Tibial nerve (tissue), 4 donors: ENCODE measurements around the gene CAMKMT. TPM values are rescaled to one million over a fixed set of nuclear protein-coding genes. Genes with fewer than 3 reads are reported as not detected.

Source experiments
- DNase-seq, 2 donors: peaks; one replicate each; pipeline ENCODE4 v3.0.0-alpha.2; 2019; ENCODE audit warnings: low spot score in 2 of 2
- H3K27ac ChIP-seq, 4 donors: fragments of 200-600 bp; sonication (generic) in 3 of 4; one replicate each; pipeline ENCODE4 v1.5.1; 2017 to 2019; ENCODE audit warnings: mild to moderate bottlenecking in 1 of 4
- H3K27me3 ChIP-seq, 2 donors: fragments of 200-600 bp; sonication (generic) in 1 of 2; one replicate each; pipeline versions ENCODE4 v1.5.1 to v1.6.0; 2017 to 2019
- H3K36me3 ChIP-seq, 3 donors: fragments of 200-600 bp; sonication (generic); one replicate each; pipeline ENCODE4 v1.5.1; 2018 to 2019
- H3K4me1 ChIP-seq, 4 donors: fragments of 200-600 bp; sonication (generic) in 3 of 4; one replicate each; pipeline ENCODE4 v1.5.1; 2017 to 2019
- H3K4me3 ChIP-seq, 4 donors: fragments of 200-600 bp; sonication (generic) in 3 of 4; one replicate each; pipeline ENCODE4 v1.5.1; 2017 to 2019; ENCODE audit warnings: mild to moderate bottlenecking in 1 of 4, moderate library complexity in 1 of 4
- H3K9me3 ChIP-seq, 4 donors: fragments of 200-600 bp; sonication (generic) in 3 of 4; one replicate each; pipeline ENCODE4 v1.5.1; 2017 to 2019
- EP300 ChIP-seq, 2 donors: sonication (generic); formaldehyde crosslinking; IDR thresholded peaks; one replicate each; pipeline ENCODE4 v1.6.1; 2017; ENCODE audit warnings: antibody characterized with exemption in 2 of 2, mild to moderate bottlenecking in 1 of 2
- POLR2A ChIP-seq, 2 donors: fragments of 450-650 bp; IDR thresholded peaks; one replicate each; pipeline ENCODE4 v1.6.1; 2017; ENCODE audit warnings: antibody characterized with exemption in 2 of 2, mild to moderate bottlenecking in 2 of 2, moderate library complexity in 2 of 2
- WGBS, 2 donors: methylation state at CpG; one replicate each; pipeline ENCODE4 v1.1.5; 2018; 5-methylcytosine and 5-hydroxymethylcytosine counted together
- total RNA-seq, 4 donors: library from RNA; depleted of rRNA; stranded (reverse); fragments of >200 nt; gene quantifications; one replicate each; pipeline ENCODE4 v1.1.0, GENCODE V29; 2016
- TF ChIP-seq, protein P1 (sequence below), 5 experiments: fragments of 200-600 bp in 3 of 5; fragments of 450-650 bp in 2 of 5; sonication (generic) in 3 of 5; IDR thresholded peaks; one replicate each; pipeline ENCODE4 v1.5.1; 2016 to 2019; ENCODE audit warnings: antibody characterized with exemption in 5 of 5, mild to moderate bottlenecking in 3 of 5, moderate library complexity in 2 of 5

The CAMKMT gene
- total RNA-seq, 4 donors from 2014 or later: 8.4 to 14.1 (median 9.7) TPM

DNA sequence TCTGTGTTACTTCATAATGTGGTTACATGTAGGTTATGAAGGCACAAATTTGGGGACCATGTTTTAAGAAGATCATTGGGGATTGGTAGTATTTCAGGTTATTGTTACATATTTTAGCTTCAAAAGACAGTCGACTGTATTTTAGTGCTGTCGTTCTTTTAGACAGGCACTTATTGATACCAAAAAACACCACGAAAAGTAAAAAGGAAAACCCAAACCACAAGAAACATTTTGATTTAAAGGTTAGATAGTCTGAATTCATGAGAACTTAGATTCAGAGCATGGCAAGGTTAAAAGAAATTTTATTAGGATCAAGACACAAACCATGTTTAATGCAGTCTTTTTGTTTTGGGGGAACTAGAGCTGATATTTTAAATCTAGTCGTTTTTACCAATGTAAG is 209.0 kb downstream of the CAMKMT start:
- WGBS, 2 donors: 84 to 87% methylated on average over 4 of the region's 4 CpGs
- no peaks in the 10 kb centered on the region for H3K9me3 ChIP-seq
- DNase-seq: no peak
- no peaks in the 10 kb centered on the region for H3K27me3 ChIP-seq
- H3K4me3 ChIP-seq: no peak overlapping the region
- no peaks in the 10 kb centered on the region for H3K4me1 ChIP-seq
- no peak overlapping the region for H3K27ac ChIP-seq
- TF ChIP-seq EP300 (IDR thresholded peaks at IDR 0.05) (no peak), POLR2A (IDR thresholded peaks at IDR 0.05) (no peak)
- TF ChIP-seq, protein P1, sequence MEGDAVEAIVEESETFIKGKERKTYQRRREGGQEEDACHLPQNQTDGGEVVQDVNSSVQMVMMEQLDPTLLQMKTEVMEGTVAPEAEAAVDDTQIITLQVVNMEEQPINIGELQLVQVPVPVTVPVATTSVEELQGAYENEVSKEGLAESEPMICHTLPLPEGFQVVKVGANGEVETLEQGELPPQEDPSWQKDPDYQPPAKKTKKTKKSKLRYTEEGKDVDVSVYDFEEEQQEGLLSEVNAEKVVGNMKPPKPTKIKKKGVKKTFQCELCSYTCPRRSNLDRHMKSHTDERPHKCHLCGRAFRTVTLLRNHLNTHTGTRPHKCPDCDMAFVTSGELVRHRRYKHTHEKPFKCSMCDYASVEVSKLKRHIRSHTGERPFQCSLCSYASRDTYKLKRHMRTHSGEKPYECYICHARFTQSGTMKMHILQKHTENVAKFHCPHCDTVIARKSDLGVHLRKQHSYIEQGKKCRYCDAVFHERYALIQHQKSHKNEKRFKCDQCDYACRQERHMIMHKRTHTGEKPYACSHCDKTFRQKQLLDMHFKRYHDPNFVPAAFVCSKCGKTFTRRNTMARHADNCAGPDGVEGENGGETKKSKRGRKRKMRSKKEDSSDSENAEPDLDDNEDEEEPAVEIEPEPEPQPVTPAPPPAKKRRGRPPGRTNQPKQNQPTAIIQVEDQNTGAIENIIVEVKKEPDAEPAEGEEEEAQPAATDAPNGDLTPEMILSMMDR (IDR thresholded peaks at IDR 0.05): no peak
- no peaks in the 10 kb centered on the region for H3K36me3 ChIP-seq

DNA sequence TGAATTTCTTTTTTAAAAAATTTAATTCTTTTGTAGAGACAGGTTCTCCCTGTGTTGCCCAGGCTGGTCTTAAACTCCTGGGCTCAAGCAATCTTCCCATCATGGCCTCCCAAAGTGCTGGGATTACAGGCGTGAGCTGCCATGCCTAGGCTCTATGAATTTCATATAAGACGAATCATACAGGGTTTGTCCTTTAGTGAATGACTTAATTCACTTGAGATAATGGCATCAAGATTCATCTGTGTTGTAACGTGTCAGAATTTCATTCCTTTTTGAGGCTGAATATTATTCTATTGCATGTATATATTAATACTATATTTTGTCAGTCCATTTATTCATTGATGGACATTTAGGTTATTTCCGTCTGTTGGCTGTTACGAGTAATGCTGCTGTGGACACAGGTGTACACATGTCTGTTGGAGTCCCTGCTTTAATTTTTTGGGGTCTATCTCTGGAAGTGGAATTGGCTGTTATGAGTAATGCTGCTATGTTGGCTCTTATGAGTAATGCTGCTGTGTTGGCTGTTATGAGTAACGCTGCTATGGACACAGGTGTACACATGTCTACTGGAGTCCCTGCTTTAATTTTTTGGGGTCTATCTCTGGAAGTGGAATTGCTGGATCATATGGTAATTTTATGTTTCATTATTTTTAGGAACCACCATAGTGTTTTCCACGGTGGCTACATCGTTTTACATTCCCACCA is 210.6 kb downstream of the CAMKMT start:
- no peak for DNase-seq
- Histone ChIP-seq H3K9me3 (no peaks in the 10 kb centered on the region), H3K27ac (no peak overlapping the region), H3K4me1 (no peaks in the 10 kb centered on the region), H3K36me3 (no peaks in the 10 kb centered on the region), H3K4me3 (no peak overlapping the region), H3K27me3 (no peaks in the 10 kb centered on the region)
- WGBS, 2 donors: 87 to 93% methylated on average over 8 of the region's 8 CpGs
- TF ChIP-seq, protein P1 (IDR thresholded peaks at IDR 0.05): no peak
- TF ChIP-seq EP300 (IDR thresholded peaks at IDR 0.05): no peak
- TF ChIP-seq POLR2A (IDR thresholded peaks at IDR 0.05): no peak

DNA sequence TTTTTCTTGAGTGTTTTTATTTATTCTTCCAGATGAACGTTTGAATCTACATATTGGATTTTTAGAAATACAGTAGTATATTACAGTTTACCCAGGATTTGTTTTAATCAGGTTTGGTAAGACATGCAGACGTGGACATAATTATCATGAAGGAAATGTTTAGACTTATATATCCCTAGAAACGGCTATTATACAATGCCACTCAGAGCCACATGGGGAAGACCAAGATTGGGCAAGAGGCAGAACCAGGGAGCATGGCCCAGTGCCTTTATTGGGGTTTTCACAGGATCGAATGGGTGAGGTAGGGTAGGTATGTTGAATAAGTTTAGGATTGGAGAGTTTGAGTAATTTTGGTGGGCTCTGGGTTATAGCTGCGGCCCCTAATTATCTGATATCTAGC is 212.2 kb downstream of the CAMKMT start:
- WGBS, 2 donors: 86 to 92% methylated on average over 5 of the region's 5 CpGs
- H3K27me3 ChIP-seq: no peaks in the 10 kb centered on the region
- no peak overlapping the region for H3K4me3 ChIP-seq

DNA sequence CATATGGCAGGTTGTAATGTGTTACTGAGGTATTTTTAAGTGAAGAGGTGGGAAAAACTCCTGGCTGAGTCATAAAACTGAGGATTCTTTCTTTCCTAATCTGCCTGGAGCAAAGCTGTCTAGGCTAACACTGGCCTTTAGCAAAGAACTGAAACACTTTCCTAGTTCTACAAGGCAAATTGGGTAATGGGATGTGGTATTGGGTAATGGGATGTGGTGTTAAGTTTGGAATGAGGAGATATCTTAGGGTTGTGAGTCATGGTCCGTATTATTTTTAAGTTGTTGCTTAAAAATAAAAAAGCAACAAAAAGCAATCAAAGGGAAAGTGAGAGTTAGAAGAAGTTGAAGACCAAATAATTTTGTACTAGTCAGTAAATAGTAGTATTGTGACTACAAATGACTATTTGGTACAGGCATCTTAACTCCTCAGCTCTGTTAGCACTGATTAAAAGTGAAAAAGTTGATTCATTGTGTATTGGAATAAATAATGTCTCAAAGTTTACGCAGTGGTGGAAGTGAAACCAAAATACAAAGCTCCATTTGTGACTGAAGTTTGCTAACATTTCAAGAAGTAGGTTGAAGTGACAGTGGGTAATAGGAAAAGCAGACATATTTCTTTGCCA is 216.8 kb downstream of the CAMKMT start:
- no peaks in the 10 kb centered on the region for H3K27me3 ChIP-seq
- no peaks in the 10 kb centered on the region for H3K36me3 ChIP-seq
- no peaks in the 10 kb centered on the region for H3K9me3 ChIP-seq
- peak in 1 of 2 donors; percentile 6 for DNase-seq
- H3K4me3 ChIP-seq: no peak overlapping the region
- peaks cover 0 to 8% (median 3%) of the 10 kb centered on the region in 4 donors for H3K4me1 ChIP-seq
- H3K27ac ChIP-seq: no peak overlapping the region
- TF ChIP-seq POLR2A (IDR thresholded peaks at IDR 0.05) (no peak), EP300 (IDR thresholded peaks at IDR 0.05) (peak in 1 of 2 donors; percentile 23)
- 40 to 48% methylated on average over 2 of the region's 2 CpGs for WGBS, 2 donors

More for the DNA sequence above, 212.2 kb downstream of the CAMKMT start:
- no peaks in the 10 kb centered on the region for H3K36me3 ChIP-seq
- no peaks in the 10 kb centered on the region for H3K9me3 ChIP-seq
- H3K27ac ChIP-seq: no peak overlapping the region
- DNase-seq: no peak
- TF ChIP-seq, protein P1 (IDR thresholded peaks at IDR 0.05): no peak
- TF ChIP-seq EP300 (IDR thresholded peaks at IDR 0.05): no peak
- no peak for TF ChIP-seq POLR2A (IDR thresholded peaks at IDR 0.05)
- peaks cover 0 to 8% (median 3%) of the 10 kb centered on the region in 4 donors for H3K4me1 ChIP-seq

DNA sequence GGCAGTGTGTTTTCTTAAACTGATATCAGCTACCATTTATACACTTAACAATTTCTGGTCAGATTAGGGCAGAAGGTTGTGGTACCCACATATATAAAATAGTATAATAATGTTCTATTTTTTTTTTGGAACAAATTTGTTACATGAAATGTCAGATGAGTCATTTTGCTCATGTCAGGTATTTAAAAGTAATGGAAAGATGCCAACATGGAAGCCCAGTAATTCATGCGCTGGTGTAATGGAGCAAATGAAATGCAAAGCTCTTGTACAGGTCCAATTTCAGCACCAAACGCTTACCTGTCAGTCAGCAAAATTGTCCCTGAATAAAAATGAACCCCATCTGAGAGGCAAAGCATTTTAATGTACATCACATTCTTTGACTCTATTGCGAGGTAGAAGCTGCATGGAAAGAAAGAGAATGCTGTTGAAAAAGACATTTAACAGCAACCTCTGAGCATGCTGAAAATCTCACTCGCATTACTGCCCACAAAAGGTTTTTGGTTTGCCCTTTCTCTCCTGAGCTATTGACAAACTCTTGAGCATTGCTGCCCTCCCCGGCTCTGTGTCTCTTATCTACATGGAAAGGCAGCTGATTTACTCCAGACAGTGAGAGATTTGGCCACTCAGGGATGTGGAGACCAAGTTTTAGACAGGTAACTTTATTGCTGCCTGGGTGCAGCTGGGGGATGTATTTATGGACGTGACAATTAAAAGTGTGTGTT is 217.5 kb downstream of the CAMKMT start:
- H3K4me3 ChIP-seq: no peak overlapping the region
- TF ChIP-seq EP300 (IDR thresholded peaks at IDR 0.05) (no peak), POLR2A (IDR thresholded peaks at IDR 0.05) (no peak)
- TF ChIP-seq, protein P1 (IDR thresholded peaks at IDR 0.05): no peak

More for the DNA sequence above, 217.5 kb downstream of the CAMKMT start:
- H3K36me3 ChIP-seq: no peaks in the 10 kb centered on the region
- no peak for DNase-seq
- no peaks in the 10 kb centered on the region for H3K27me3 ChIP-seq
- H3K9me3 ChIP-seq: no peaks in the 10 kb centered on the region
- no peak overlapping the region for H3K27ac ChIP-seq
- WGBS, 2 donors: 80 to 87% methylated on average over 6 of the region's 6 CpGs
- H3K4me1 ChIP-seq: peaks cover 0 to 8% (median 3%) of the 10 kb centered on the region in 4 donors
